Inferior parietal cortex (tissue), 1 donor: ENCODE results near the gene BNIP2.
"Not testable (repeated sequence)": the region's sequence is repeated elsewhere in the genome, so short reads cannot be mapped to it uniquely, and the experiment has no call there.

Experiments
- DNase-seq: peaks from one replicate; pipeline ENCODE4 v3.0.0-alpha.2; 2016; ENCODE audit errors: extremely low spot score

Gene BNIP2, protein sequence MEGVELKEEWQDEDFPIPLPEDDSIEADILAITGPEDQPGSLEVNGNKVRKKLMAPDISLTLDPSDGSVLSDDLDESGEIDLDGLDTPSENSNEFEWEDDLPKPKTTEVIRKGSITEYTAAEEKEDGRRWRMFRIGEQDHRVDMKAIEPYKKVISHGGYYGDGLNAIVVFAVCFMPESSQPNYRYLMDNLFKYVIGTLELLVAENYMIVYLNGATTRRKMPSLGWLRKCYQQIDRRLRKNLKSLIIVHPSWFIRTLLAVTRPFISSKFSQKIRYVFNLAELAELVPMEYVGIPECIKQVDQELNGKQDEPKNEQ

DNA sequence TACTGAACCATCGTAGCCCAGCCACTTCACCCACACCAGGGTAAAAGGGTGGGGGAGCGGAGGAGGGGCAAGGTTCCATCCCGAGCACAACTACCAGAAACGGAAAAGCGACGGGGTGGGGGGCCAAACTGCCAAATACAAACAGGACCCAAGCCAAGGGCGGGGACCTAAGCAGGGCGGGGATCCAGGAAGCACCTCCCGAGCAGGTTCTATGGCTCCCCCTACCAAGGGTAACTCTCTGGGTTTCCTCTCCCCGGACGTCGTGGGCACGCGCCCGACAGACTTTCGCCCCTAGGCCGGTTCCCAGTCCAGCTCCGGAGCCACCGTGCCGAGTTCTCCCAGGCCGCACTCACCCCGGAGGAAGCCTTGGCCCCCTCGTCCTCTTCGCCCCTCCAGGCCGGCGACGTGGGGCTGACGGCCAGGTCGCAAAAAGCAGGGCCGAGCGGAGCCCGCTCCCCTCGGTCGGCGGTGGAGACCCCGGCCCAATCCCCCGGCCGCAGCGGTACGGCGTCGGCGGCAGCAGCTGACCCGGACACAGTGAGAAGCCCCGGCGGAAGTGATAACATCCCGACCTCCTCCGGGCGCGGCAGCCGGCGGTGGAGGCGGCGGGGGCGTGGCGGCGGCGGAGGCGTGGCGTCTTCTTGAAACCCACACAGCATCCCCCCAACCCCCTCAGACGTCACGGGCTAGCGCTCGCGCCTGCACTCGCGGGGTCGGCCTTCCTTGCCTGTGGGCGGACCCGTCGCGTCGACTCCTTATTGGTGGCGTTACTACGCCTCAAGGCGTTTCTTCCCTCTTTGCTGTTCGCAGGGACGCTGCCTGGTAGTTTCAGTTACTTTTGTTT lies at the start of gene BNIP2:
Gene BNIP2, minus strand, starts transcription at position 539 of the 844 bp plus-strand sequence. CDS start 6,863 bp downstream, outside the sequence.
- peak; percentile 84 for DNase-seq

DNA sequence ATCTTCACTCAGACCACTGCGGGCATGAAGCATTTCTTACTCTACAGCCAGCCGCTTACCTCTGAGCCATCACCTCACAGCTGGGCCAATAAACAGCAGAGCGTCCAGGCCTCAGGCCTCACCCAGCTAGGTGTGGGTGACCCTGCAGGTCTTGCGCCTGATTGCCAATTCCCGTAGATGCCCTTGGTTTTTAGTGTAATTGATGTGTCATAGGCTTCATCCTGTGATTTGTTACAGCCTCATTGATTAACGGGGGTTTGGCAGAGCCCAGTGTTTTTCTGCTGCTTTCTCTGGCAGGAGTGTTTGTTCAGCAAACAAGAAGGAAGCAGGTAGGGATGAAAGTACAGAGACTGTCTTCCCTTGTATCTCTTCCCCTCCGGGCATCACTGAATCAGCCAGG lies 49.6 kb upstream of the BNIP2 start:
- DNase-seq, result no peak

GRCh38 chr15:59736181-59736580 lies 47.1 kb upstream of the BNIP2 start:
- no peak for DNase-seq

DNA sequence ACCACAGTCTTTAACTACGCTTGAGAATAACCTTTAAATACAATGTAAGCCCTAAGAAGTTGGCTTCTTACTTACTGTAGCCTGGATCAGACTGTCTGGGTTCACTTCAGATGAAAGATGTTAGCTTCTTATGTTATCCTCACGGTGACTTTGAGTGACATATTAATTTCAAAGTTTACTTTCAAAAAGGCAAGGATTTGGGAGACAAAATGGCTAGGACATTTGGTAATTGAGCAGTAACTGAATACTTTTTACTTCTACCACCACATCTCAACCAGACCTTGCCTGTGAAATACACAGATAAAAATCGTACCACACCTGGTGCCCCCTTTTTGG lies 36.0 kb upstream of the BNIP2 start:
- DNase-seq, result no peak

DNA sequence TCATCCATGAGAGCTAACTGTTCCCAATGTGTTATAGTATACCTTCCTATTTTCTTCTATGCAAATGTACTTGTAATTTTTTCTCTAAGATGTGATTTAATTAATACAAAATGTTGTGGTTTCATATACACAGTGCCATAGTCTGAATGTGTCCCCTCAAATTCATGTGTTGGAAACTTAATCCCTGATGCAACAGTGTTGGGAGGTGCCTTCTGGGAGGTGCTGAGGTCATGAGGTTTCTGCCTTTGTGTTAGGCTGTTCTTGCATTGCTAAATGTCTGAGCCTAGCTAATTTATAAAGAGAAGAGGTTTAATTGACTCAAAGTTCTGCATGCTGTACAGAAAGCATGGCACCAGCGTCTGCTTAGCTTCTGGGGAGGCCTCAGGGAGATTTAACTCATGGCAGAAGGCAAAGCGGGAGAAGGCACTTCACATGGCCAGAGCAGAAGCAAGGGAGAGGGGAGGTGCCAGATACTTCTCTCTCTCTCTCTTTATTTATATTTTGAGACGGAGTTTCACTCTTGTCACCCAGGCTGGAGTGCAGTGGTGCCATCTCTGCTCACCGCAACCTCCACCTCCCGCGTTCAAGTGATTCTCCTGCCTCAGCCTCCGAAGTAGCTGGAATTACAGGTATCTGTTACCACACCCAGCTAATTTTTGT lies 34.7 kb upstream of the BNIP2 start:
- no peak for DNase-seq

DNA sequence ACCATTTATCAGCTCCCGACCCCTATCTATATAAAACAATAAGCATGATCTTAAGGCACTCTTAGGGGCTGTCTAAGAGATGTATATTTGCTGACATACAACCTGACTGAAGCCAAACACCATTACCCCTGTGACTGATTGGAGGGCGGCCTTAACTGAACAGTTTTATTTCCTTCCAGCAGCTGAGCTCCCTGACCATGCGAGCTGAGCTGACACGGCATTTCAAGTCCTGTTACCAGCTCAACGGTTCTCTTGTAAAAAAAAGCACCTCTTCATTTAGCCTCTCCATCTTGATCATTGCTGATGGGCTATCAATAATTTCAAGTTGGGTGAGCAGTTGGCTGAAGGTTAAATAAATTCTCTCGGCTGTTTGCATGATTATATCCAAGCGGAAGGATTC lies 33.4 kb upstream of the BNIP2 start:
- no peak for DNase-seq

DNA sequence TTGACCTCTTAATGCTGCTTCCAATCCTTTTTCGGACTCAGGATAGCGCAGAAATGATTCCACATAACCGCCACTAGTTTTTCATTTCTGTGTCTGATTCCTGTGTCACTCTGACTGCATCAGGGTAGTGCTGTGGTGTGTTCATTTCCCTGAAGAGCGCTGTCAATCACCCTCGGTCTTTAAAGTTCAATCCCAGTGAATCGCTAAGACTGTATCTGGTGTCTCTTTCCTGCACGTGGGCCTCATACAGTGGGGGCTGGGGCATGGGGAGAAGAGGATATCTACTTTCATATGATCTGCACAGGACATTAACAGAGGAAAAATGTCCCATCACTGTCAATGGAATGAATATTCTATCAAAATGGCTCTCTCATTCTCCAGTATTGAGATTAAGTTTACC lies 32.9 kb upstream of the BNIP2 start:
- no peak for DNase-seq

GRCh38 chr15:59721411-59721810 lies 32.3 kb upstream of the BNIP2 start:
- no peak for DNase-seq

GRCh38 chr15:59713177-59713576 lies 24.1 kb upstream of the BNIP2 start:
- no peak for DNase-seq

DNA sequence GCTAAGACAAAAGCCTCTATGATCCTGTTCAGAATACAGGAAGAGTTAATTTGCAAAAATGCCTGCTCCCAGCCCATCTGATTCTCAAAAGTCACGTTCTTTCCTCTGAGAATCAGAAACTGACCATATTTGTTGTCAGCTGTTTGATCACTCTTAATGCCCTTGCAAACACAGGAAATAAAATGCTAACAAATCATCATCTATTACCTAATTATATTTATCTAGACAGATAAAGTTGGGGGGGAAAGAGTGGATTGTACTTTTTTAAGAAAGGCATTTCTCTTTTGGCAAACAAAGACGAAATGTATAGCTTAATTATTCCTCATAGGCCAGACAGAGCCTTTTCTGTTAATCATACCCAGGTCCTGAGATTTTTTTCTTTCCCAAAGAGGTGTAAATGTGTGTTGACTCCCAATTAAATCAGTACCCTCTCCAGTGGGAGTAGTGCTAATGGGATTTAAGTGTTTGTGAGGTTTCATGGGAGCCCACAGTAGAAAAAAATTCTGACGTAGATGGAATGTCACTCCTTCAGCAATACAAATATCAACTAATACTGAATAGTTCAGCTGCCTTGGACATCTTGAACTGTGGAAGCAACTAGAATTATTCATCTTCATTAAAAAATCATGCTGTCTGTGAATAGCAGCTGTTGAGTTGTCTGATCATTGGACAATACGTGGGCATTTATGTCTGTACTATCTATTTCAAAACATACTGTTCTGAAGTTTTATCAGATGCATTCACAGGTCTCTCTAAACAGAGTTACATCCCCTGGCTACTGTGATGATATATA lies 22.5 kb upstream of the BNIP2 start:
- no peak for DNase-seq

DNA sequence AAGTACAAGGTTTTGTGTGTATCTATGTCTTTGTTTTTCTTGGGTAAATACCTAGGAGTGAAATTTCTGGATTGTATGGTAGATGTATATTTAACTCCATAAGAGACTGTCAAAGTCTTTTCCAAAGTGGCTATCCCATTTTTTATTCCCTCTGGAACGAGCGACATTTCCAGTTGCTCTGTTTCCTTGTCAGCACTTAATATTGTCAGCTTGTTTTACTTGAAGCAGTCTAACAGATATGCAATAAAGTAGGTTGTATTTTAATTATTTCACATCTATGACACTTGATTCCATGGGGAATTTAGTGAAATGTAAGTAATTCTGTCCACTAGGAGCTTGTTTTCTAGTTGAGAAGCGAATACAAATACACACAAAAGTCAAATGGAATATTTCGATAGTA lies 18.5 kb upstream of the BNIP2 start:
- no peak for DNase-seq

- no peak for DNase-seq
These were observed 15.1 kb upstream of the BNIP2 start for GRCh38 chr15:59703979-59704796.

DNA sequence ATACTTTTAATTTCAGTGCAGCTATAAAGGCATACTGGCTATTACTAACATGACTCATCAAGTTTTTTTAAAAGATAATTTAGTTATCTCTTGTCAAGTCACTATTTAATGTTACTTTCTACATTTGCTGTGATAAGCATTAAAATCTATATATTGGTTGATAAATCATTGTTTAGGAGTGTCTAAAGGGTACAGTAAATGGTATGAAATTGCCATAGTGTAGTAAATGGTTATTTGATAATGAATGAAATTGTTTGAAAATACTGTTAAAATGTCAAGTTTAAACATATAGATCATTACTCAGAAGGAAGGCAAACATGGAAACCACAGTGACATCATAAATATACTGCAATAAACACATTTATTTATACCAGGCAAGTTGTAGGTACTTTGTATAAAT lies 13.2 kb upstream of the BNIP2 start:
- DNase-seq, result no peak

GRCh38 chr15:59701880-59702279 lies 12.8 kb upstream of the BNIP2 start:
- DNase-seq, result no peak

DNA sequence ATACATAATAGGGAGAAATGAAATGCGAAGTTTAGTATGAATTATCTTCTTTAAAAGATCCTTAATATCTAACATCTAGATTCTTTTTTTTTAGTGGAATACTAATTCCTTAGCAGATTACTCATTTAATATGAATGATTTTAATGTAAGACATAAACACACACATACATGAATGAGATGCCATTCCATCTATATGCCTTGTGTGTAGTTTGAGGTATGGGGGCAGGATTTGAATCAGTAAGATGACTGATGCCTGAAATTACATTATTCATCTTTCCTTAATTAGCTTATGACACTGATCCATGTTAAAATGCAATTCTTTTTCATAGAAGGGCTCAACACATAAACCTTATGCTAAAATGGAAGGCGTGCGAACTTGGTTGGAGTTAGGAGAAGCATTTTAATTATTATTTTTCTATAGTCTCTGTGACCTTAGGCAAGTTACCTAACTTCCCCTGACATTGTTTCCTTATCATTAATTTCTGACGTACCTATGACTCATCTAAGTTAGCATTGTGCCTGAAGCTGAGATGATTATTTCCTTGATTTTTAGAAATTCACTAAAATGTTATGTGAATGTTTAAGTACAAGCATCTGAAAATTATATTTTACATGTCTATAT lies 10.8 kb upstream of the BNIP2 start:
- no peak for DNase-seq

DNA sequence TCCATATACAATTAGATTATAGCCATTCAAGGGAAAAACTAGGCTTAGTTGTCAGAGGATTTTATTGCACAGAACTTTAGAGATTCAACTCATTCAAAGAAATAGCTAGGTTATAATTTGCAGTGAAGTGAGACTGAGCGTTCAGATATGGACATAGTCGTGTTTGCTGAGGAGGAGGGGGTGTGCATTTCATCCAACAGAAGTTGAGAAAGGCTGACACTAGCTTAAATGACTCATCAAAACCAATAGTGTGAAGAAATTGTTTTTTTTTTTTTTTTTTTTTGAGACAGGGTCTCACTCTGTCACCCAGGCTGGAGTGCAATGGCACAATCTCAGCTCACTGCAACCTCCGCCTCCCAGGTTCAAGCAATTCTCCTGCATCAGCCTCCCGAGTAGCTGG lies 8.9 kb upstream of the BNIP2 start:
- not testable (repeated sequence) for DNase-seq

- DNase-seq, result no peak
These were observed 7.2 kb upstream of the BNIP2 start for GRCh38 chr15:59696332-59696731.

- DNase-seq, result no peak
These were observed 5.7 kb upstream of the BNIP2 start for GRCh38 chr15:59694779-59695178.

- DNase-seq, result peak; percentile 76
These were observed 2.2 kb upstream of the BNIP2 start for GRCh38 chr15:59691194-59691805.

DNA sequence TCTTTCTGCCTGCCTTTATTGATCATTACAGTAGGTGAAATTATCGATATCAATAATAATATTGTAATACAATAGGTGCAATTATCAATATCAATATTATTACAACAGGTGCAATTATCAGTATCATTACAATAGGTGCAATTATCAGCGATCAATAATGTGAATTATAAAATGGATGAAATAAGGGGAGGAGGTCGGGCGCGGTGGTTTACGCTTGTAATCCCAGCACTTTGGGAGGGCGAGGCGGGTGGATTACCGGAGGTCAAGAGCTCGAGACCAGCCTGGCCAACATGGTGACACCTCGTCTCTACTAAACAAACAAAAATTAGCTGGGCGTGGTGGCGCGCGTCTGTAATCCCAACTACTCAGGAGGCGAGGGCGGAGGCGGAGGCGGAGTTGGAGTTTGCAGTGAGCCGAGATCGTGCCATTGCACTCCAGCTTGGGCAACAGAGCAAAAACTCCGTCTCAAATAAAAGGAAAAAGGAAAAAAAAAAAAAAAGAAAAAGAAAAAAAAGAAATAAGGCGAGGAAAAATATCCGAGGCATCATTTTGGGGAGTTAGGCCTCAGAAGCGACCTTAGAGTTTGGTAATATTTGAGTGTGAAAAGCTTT lies 611 bp upstream of the BNIP2 start:
- DNase-seq, result peak; percentile 40
